H9 (cell line): ENCODE measurements around the gene RNF175. TPM values are rescaled to one million over a fixed set of nuclear protein-coding genes. Genes with fewer than 3 reads are reported as not detected.

Source experiments
- DNase-seq: peaks from one replicate; pipeline ENCODE4 v3.0.0-alpha.2; 2017
- H2AFZ ChIP-seq: one replicate; pipeline ENCODE4 v1.6.1; 2013; ENCODE audit warnings: mild to moderate bottlenecking, low read length, control low read depth, moderate library complexity
- H2AK5ac ChIP-seq: 2 replicates; pipeline ENCODE4 v1.6.1; 2013; ENCODE audit warnings: low read length, control low read depth, mixed read lengths; ENCODE audit not compliant: insufficient read length
- H2BK120ac ChIP-seq: one replicate; pipeline ENCODE4 v1.6.1; 2013; ENCODE audit warnings: low read depth, mild to moderate bottlenecking, low read length, control low read depth, inconsistent platforms; ENCODE audit not compliant: poor library complexity, severe bottlenecking
- H2BK12ac ChIP-seq: 2 replicates; pipeline ENCODE4 v1.6.1; 2013; ENCODE audit warnings: low read length, control low read depth, mixed read lengths, low read depth; ENCODE audit not compliant: insufficient read length
- H2BK15ac ChIP-seq: 2 replicates; pipeline ENCODE4 v1.6.1; 2013; ENCODE audit warnings: low read depth, low read length, control low read depth
- H2BK20ac ChIP-seq: one replicate; pipeline ENCODE4 v1.6.1; 2013; ENCODE audit warnings: low read depth, mild to moderate bottlenecking, low read length, control low read depth, inconsistent platforms; ENCODE audit not compliant: poor library complexity, severe bottlenecking
- H2BK5ac ChIP-seq: 2 replicates; pipeline ENCODE4 v1.6.1; 2013; ENCODE audit warnings: low read length, control low read depth, mixed read lengths; ENCODE audit not compliant: insufficient read length
- H3K14ac ChIP-seq: 2 replicates; pipeline ENCODE4 v1.6.1; 2013; ENCODE audit warnings: low read length, control low read depth; ENCODE audit not compliant: insufficient read depth
- H3K18ac ChIP-seq: 2 replicates; pipeline ENCODE4 v1.6.1; 2013; ENCODE audit warnings: low read depth, mild to moderate bottlenecking, mixed read lengths, low read length, control low read depth; ENCODE audit not compliant: insufficient read length
- H3K23ac ChIP-seq: 2 replicates; pipeline ENCODE4 v1.6.1; 2013; ENCODE audit warnings: low read length, control low read depth, mixed read lengths, low read depth; ENCODE audit not compliant: insufficient read length
- H3K23me2 ChIP-seq: 2 replicates; pipeline ENCODE4 v1.6.1; 2013; ENCODE audit warnings: low read depth, mild to moderate bottlenecking, mixed read lengths, low read length, control low read depth; ENCODE audit not compliant: insufficient read length, poor library complexity, severe bottlenecking
- H3K27ac ChIP-seq: 2 replicates; pipeline ENCODE4 v1.5.1; 2013; ENCODE audit warnings: low read length, control low read depth, mixed read lengths, low read depth; ENCODE audit not compliant: insufficient read length
- H3K27me3 ChIP-seq: 2 replicates; pipeline ENCODE4 v1.6.1; 2013; ENCODE audit warnings: low read length, control low read depth, inconsistent platforms; ENCODE audit not compliant: insufficient read depth
- H3K4ac ChIP-seq: 2 replicates; pipeline ENCODE4 v1.6.1; 2013; ENCODE audit warnings: low read depth, mild to moderate bottlenecking, control low read depth, inconsistent platforms, low read length, moderate library complexity
- H3K4me1 ChIP-seq: 2 replicates; pipeline ENCODE4 v1.6.1; 2013; ENCODE audit warnings: low read length, control low read depth, inconsistent platforms; ENCODE audit not compliant: insufficient read depth
- H3K4me2 ChIP-seq: 2 replicates; pipeline ENCODE4 v1.6.1; 2013; ENCODE audit warnings: low read length, control low read depth, mixed read lengths; ENCODE audit not compliant: insufficient read length, insufficient read depth
- H3K56ac ChIP-seq: 2 replicates; pipeline ENCODE4 v1.6.1; 2013; ENCODE audit warnings: low read depth, mild to moderate bottlenecking, mixed read lengths, low read length, control low read depth; ENCODE audit not compliant: insufficient read length
- H3K79me1 ChIP-seq: 2 replicates; pipeline ENCODE4 v1.6.1; 2013; ENCODE audit warnings: low read depth, mild to moderate bottlenecking, moderate library complexity, low read length, control low read depth, inconsistent platforms; ENCODE audit not compliant: insufficient read depth, poor library complexity, severe bottlenecking
- H3K79me2 ChIP-seq: 2 replicates; pipeline ENCODE4 v1.6.1; 2013; ENCODE audit warnings: low read length, control low read depth, inconsistent platforms; ENCODE audit not compliant: insufficient read depth
- H3K9ac ChIP-seq: 2 replicates; pipeline ENCODE4 v1.6.1; 2013; ENCODE audit warnings: low read length, control low read depth, mixed read lengths; ENCODE audit not compliant: insufficient read length; ENCODE audit errors: extremely low read depth
- H3K9me3 ChIP-seq: one replicate; pipeline ENCODE4 v1.6.1; 2013; ENCODE audit warnings: low read depth, low read length, inconsistent platforms; ENCODE audit not compliant: control insufficient read depth
- H3T11ph ChIP-seq: one replicate; pipeline ENCODE4 v1.6.1; 2013; ENCODE audit warnings: mild to moderate bottlenecking, low read length, control low read depth, inconsistent platforms
- H4K20me1 ChIP-seq: one replicate; pipeline ENCODE4 v1.6.1; 2013; ENCODE audit not compliant: control insufficient read depth, insufficient read length, insufficient read depth
- H4K5ac ChIP-seq: 2 replicates; pipeline ENCODE4 v1.6.1; 2013; ENCODE audit warnings: low read depth, mild to moderate bottlenecking, mixed read lengths, low read length, control low read depth; ENCODE audit not compliant: insufficient read length
- H4K8ac ChIP-seq: replicated peaks from 2 replicates; pipeline ENCODE4 v1.6.1; 2013; ENCODE audit warnings: low read length, control low read depth, mixed read lengths, low read depth; ENCODE audit not compliant: insufficient read length
- H4K91ac ChIP-seq: 2 replicates; pipeline ENCODE4 v1.6.1; 2013; ENCODE audit warnings: low read depth, mild to moderate bottlenecking, moderate library complexity, mixed read lengths, low read length, control low read depth; ENCODE audit not compliant: insufficient read length
- H3K27ac Mint-ChIP-seq, 3 experiments: 2 replicates in 2 of 3; 3 replicates in 1 of 3; pipeline ENCODE4 v1.8.0; 2020 to 2021; ENCODE audit warnings: mixed read lengths in 3 of 3, mild to moderate bottlenecking in 1 of 3, moderate library complexity in 1 of 3
- H3K27me3 Mint-ChIP-seq: 2 replicates; pipeline ENCODE4 v1.8.0; 2021; ENCODE audit warnings: low read depth, mild to moderate bottlenecking, moderate library complexity, mixed read lengths
- H3K36me3 Mint-ChIP-seq, 3 experiments: 2 replicates in 2 of 3; 3 replicates in 1 of 3; pipeline ENCODE4 v1.8.0; 2020 to 2021; ENCODE audit warnings: low read depth in 3 of 3, mixed read lengths in 3 of 3; ENCODE audit not compliant: insufficient read depth in 1 of 3
- H3K4me1 Mint-ChIP-seq, 2 experiments: 2 replicates each; pipeline ENCODE4 v1.8.0; 2020; ENCODE audit warnings: mixed read lengths in 2 of 2
- H3K4me3 Mint-ChIP-seq, 2 experiments: 2 replicates in 1 of 2; 3 replicates in 1 of 2; pipeline ENCODE4 v1.8.0; 2020 to 2021; ENCODE audit warnings: mild to moderate bottlenecking in 2 of 2, mixed read lengths in 2 of 2, moderate library complexity in 1 of 2
- H3K9me3 Mint-ChIP-seq, 2 experiments: 2 replicates in 1 of 2; 3 replicates in 1 of 2; pipeline ENCODE4 v1.8.0; 2020; ENCODE audit warnings: mild to moderate bottlenecking in 2 of 2, mixed read lengths in 2 of 2, moderate library complexity in 1 of 2
- WGBS: extraction: QIAGEN DNeasy Blood & Tissue Kit; methylation state at CpG from one replicate; pipeline ENCODE4 v1.1.7; 2013; ENCODE audit warnings: missing lambda C conversion rate, low lambda C conversion rate, mixed read lengths; ENCODE audit not compliant: insufficient read length; ENCODE audit errors: extremely low coverage; 5-methylcytosine and 5-hydroxymethylcytosine counted together
- total RNA-seq: library from RNA; stranded (reverse); gene quantifications from 2 replicates; pipeline ENCODE4 v1.2.1, GENCODE V29; 2021
- TF ChIP-seq, protein P1 (sequence below): fragments of 200-600 bp; sonication (generic); conservative IDR thresholded peaks from 3 replicates; pipeline ENCODE4 v1.8.0; 2021; ENCODE audit warnings: antibody characterized with exemption, mild to moderate bottlenecking

RNF175 gene
- total RNA-seq, 1 experiment from 2014 or later = 4.3 TPM

DNA sequence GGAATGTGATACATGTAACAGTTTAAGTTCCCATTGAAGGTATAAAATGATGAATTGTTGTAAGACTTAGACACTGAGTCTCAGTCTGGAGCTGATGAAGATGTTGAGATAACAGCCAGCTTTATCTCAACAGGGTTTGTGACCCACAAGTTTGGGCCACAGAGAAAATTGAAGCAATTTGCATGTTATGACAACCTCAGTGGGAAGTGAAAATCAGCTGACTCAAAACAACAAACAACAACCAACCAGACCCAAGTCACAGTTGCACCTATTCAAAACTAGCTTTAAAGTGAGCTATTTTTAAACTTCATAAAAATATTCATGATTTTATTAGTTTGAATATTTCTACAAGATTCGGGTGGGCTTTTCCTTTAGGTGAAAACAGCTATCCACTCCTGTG is 21.1 kb upstream of the RNF175 start:
- Histone ChIP-seq H3K4me1 (peaks cover 2% of the 10 kb centered on the region; the same call in 1 of the 2 replicates), H4K8ac (no peak overlapping the region), H3K4me2 (no peak overlapping the region), H2AFZ (no peak overlapping the region), H2AK5ac (no peak overlapping the region), H3K27ac (no peak overlapping the region), H4K91ac (no peak overlapping the region), H2BK20ac (no peak overlapping the region), H2BK120ac (no peak overlapping the region), H2BK5ac (no peak overlapping the region), H3K79me2 (no peaks in the 10 kb centered on the region), H4K20me1 (peaks cover 2% of the 10 kb centered on the region), H3K56ac (no peak overlapping the region), H3K9ac (no peak overlapping the region), H3K27me3 (no peaks in the 10 kb centered on the region), H3T11ph (no peak overlapping the region), H3K23me2 (no peaks in the 10 kb centered on the region), H3K4ac (no peak overlapping the region), H3K14ac (no peak overlapping the region), H3K79me1 (no peaks in the 10 kb centered on the region), H2BK12ac (no peak overlapping the region), H2BK15ac (no peak overlapping the region), H4K5ac (no peak overlapping the region), H3K23ac (no peak overlapping the region), H3K9me3 (no peaks in the 10 kb centered on the region), H3K18ac (no peak overlapping the region)
- no peak for DNase-seq
- H3K4me3 Mint-ChIP-seq = no peak overlapping the region
- peaks cover 27 to 37% of the 10 kb centered on the region in 2 experiments for H3K4me1 Mint-ChIP-seq
- peaks cover 44 to 60% (median 51%) of the 10 kb centered on the region in 3 experiments for H3K36me3 Mint-ChIP-seq
- H3K27me3 Mint-ChIP-seq = no peaks in the 10 kb centered on the region
- TF ChIP-seq, protein P1, sequence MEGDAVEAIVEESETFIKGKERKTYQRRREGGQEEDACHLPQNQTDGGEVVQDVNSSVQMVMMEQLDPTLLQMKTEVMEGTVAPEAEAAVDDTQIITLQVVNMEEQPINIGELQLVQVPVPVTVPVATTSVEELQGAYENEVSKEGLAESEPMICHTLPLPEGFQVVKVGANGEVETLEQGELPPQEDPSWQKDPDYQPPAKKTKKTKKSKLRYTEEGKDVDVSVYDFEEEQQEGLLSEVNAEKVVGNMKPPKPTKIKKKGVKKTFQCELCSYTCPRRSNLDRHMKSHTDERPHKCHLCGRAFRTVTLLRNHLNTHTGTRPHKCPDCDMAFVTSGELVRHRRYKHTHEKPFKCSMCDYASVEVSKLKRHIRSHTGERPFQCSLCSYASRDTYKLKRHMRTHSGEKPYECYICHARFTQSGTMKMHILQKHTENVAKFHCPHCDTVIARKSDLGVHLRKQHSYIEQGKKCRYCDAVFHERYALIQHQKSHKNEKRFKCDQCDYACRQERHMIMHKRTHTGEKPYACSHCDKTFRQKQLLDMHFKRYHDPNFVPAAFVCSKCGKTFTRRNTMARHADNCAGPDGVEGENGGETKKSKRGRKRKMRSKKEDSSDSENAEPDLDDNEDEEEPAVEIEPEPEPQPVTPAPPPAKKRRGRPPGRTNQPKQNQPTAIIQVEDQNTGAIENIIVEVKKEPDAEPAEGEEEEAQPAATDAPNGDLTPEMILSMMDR = no peak
- no CpG with 5 or more reads among the region's 1 CpG for WGBS
- peaks cover 5 to 7% of the 10 kb centered on the region in 2 experiments; a peak in 3 of 5 replicates for H3K9me3 Mint-ChIP-seq
- H3K27ac Mint-ChIP-seq = no peak overlapping the region; a peak in 1 of 7 replicates
